OCI-LY1 (cell line): ENCODE data around the gene ZAP70.

ENCODE experiments used
- CTCF ChIP-seq: fragments of 200-600 bp; sonication (generic), shearing (Covaris generic); IDR thresholded peaks from 2 replicates; pipeline ENCODE4 v1.5.1; 2017; ENCODE audit warnings: mild to moderate bottlenecking, antibody characterized with exemption, low read length, moderate library complexity, mixed read lengths
- EZH2 ChIP-seq: fragments of 200-600 bp; sonication (generic), shearing (Covaris generic); IDR thresholded peaks from 2 replicates; pipeline ENCODE4 v1.8.0; 2017; ENCODE audit warnings: borderline replicate concordance, mixed run types, mild to moderate bottlenecking, antibody characterized with exemption, low read length, moderate library complexity, mixed read lengths

- TF ChIP-seq CTCF (no peak), EZH2 (no peak)
These were observed 36.8 kb upstream of the ZAP70 start for GRCh38 chr2:97676620-97677019.
